ENCODE results near the gene HEYL. TPM values are rescaled to one million over a fixed set of nuclear protein-coding genes. Genes with fewer than 3 reads are reported as not detected.

Gene HEYL
- total and polyA plus RNA-seq, 4 donors, result 7.6 to 19.6 (median 10.9) TPM

DNA sequence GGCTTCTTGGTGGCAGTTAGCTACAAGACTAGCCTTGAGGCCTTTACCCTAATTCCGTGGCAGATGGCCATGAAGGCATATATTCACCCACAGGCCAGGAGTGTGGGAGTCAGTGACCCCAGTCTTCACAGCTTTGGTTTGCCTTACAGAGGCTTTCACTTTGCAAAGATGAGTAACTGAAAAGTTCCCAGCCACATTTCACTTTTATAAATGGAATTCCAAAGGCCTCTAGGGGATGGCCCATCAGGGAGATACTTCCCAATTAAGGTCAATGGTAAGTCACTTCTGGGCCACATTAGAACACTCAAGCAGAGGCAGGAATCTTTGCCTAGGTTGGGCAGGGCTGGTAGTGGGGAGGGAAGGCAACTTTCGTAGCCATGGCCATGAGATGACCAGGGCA, 13.1 kb upstream of the HEYL start:
- no peaks in the 10 kb centered on the region for H3K9me3 ChIP-seq (ENCODE audit: control insufficient read depth in 4 of 4, insufficient read depth in 3 of 4, low read length in 3 of 4)
- DNase-seq, result no peak
- no peak overlapping the region for H3K9ac ChIP-seq (ENCODE audit: insufficient read depth in 1 of 2, low read length in 2 of 2)
- H3K4me3 ChIP-seq, result no peak overlapping the region
- ATAC-seq (ENCODE audit: insufficient read depth, low FRiP score), result no peak
- WGBS, 2 donors, result 91 to 94% methylated on average over 2 of the region's 2 CpGs
- H3K27me3 ChIP-seq (ENCODE audit: control insufficient read depth in 3 of 3, insufficient read depth in 3 of 3, low read length in 2 of 3), result no peaks in the 10 kb centered on the region
- no peaks in the 10 kb centered on the region for H3K36me3 ChIP-seq (ENCODE audit: control insufficient read depth in 4 of 4, insufficient read depth in 4 of 4, low read length in 4 of 4)
- peaks cover 0 to 3% (median 2%) of the 10 kb centered on the region in 5 donors for H3K4me1 ChIP-seq (ENCODE audit: control insufficient read depth in 5 of 5, insufficient read depth in 5 of 5, low read length in 5 of 5)
- no peak for TF ChIP-seq CTCF (IDR thresholded peaks at IDR 0.05; ENCODE audit: control extremely low read depth, extremely low read depth)
- H3K27ac ChIP-seq (ENCODE audit: low read depth in 1 of 2, low read length in 1 of 2), result peak overlapping the region in 1 of 2 donors; percentile 24

GRCh38 chr1:39652105-39652504, 12.7 kb upstream of the HEYL start:
- no peak for TF ChIP-seq CTCF (IDR thresholded peaks at IDR 0.05; ENCODE audit: control extremely low read depth, extremely low read depth)
- no peak overlapping the region for H3K9ac ChIP-seq (ENCODE audit: insufficient read depth in 1 of 2, low read length in 2 of 2)
- H3K9me3 ChIP-seq (ENCODE audit: control insufficient read depth in 4 of 4, insufficient read depth in 3 of 4, low read length in 3 of 4), result no peaks in the 10 kb centered on the region
- H3K36me3 ChIP-seq (ENCODE audit: control insufficient read depth in 4 of 4, insufficient read depth in 4 of 4, low read length in 4 of 4), result no peaks in the 10 kb centered on the region
- peak overlapping the region in 1 of 2 donors; percentile 24 for H3K27ac ChIP-seq (ENCODE audit: low read depth in 1 of 2, low read length in 1 of 2)
- ATAC-seq (ENCODE audit: insufficient read depth, low FRiP score), result no peak
- H3K27me3 ChIP-seq (ENCODE audit: control insufficient read depth in 3 of 3, insufficient read depth in 3 of 3, low read length in 2 of 3), result no peaks in the 10 kb centered on the region
- H3K4me1 ChIP-seq (ENCODE audit: control insufficient read depth in 5 of 5, insufficient read depth in 5 of 5, low read length in 5 of 5), result peaks cover 0 to 4% (median 2%) of the 10 kb centered on the region in 5 donors
- DNase-seq, result no peak
- WGBS, 2 donors, result 90 to 91% methylated on average over 6 of the region's 6 CpGs
- no peak overlapping the region for H3K4me3 ChIP-seq

DNA sequence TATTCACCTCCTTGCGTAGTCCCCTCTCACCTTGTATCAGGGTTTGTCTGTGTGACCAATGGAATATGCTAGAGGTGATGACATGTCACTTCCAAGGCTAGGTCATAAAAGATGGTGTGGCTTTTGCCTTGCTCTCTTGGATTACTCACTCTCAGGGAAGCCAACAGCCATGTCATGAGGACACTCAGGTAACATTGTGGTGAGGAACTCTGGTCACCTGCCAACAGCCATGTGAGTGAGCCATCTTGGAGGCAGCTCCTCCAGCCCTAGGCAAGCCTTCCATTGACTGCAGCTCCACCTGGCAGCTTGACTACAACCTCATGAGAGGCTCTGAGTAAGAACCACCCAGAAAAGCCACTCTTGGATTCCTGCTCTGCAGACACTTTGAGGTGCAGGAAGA, 11.0 kb upstream of the HEYL start:
- H3K9me3 ChIP-seq (ENCODE audit: control insufficient read depth in 4 of 4, insufficient read depth in 3 of 4, low read length in 3 of 4), result no peaks in the 10 kb centered on the region
- no peak for ATAC-seq (ENCODE audit: insufficient read depth, low FRiP score)
- peaks cover 0 to 14% (median 4%) of the 10 kb centered on the region in 5 donors for H3K4me1 ChIP-seq (ENCODE audit: control insufficient read depth in 5 of 5, insufficient read depth in 5 of 5, low read length in 5 of 5)
- no peaks in the 10 kb centered on the region for H3K36me3 ChIP-seq (ENCODE audit: control insufficient read depth in 4 of 4, insufficient read depth in 4 of 4, low read length in 4 of 4)
- H3K27me3 ChIP-seq (ENCODE audit: control insufficient read depth in 3 of 3, insufficient read depth in 3 of 3, low read length in 2 of 3), result no peaks in the 10 kb centered on the region
- 98 to 100% methylated on average over 1 of the region's 1 CpG for WGBS, 2 donors
- H3K9ac ChIP-seq (ENCODE audit: insufficient read depth in 1 of 2, low read length in 2 of 2), result no peak overlapping the region
- no peak for DNase-seq
- no peak overlapping the region for H3K4me3 ChIP-seq
- no peak for TF ChIP-seq CTCF (IDR thresholded peaks at IDR 0.05; ENCODE audit: control extremely low read depth, extremely low read depth)
- H3K27ac ChIP-seq (ENCODE audit: low read depth in 1 of 2, low read length in 1 of 2), result no peak overlapping the region

DNA sequence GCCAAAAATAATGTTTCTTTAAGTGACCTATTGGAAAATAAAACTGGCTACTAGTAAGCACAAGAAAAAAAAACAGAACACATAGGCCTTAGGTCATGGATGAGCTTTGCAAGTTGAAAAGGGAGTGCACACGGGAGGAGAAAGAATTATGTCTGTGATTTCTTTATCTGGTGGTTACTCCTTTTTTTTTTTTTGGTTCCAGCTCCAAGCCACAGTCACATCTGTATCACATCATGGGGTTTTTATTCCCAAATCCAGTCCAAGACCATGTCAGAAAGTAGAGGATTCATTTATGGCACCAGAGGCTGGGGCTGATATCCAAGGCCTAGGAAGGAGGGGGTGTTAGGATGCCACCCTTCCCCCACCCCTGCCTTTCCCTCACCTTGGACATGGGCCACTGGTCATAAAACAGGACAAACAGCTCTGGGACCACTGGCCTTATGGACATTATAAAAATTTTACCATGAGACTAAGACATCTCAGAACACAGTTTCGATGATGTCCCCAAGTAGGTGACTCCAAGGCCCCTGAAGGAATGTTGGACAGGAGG, 10.3 kb upstream of the HEYL start:
- ATAC-seq (ENCODE audit: insufficient read depth, low FRiP score) (no peak), DNase-seq (no peak)
- H3K9ac ChIP-seq (ENCODE audit: insufficient read depth in 1 of 2, low read length in 2 of 2), result no peak overlapping the region
- peaks cover 0 to 13% (median 6%) of the 10 kb centered on the region in 5 donors for H3K4me1 ChIP-seq (ENCODE audit: control insufficient read depth in 5 of 5, insufficient read depth in 5 of 5, low read length in 5 of 5)
- TF ChIP-seq CTCF (IDR thresholded peaks at IDR 0.05; ENCODE audit: control extremely low read depth, extremely low read depth), result no peak
- H3K4me3 ChIP-seq, result no peak overlapping the region
- WGBS, 2 donors, result 85 to 97% methylated on average over 2 of the region's 2 CpGs
- H3K27me3 ChIP-seq (ENCODE audit: control insufficient read depth in 3 of 3, insufficient read depth in 3 of 3, low read length in 2 of 3), result no peaks in the 10 kb centered on the region
- no peaks in the 10 kb centered on the region for H3K9me3 ChIP-seq (ENCODE audit: control insufficient read depth in 4 of 4, insufficient read depth in 3 of 4, low read length in 3 of 4)
- no peaks in the 10 kb centered on the region for H3K36me3 ChIP-seq (ENCODE audit: control insufficient read depth in 4 of 4, insufficient read depth in 4 of 4, low read length in 4 of 4)
- no peak overlapping the region for H3K27ac ChIP-seq (ENCODE audit: low read depth in 1 of 2, low read length in 1 of 2)
